NCI-H146 treated with DMSO at 0.1 percent for 48 hours (cell line): ENCODE results near the gene PELO.
A peak's percentile ranks its signal among the peaks of the same experiment; 100 is the strongest.

ENCODE experiments used
- DNase-seq: peaks from one replicate; lab custom pipeline; 2025; ENCODE audit not compliant: unreplicated experiment; lab: John Stamatoyannopoulos, UW

The PELO gene

GRCh38 chr5:52771343-52772039 is 16.2 kb upstream of the PELO start:
- no peak for DNase-seq

GRCh38 chr5:52772668-52773067 is 15.0 kb upstream of the PELO start:
- DNase-seq, result no peak

- no peak for DNase-seq
These were observed 14.4 kb upstream of the PELO start for GRCh38 chr5:52773342-52773741.

GRCh38 chr5:52774005-52774410 is 13.7 kb upstream of the PELO start:
- no peak for DNase-seq

- DNase-seq, result no peak
These were observed 11.6 kb upstream of the PELO start for GRCh38 chr5:52776116-52776515.

GRCh38 chr5:52777186-52777585 is 10.5 kb upstream of the PELO start:
- no peak for DNase-seq

- DNase-seq, result no peak
These were observed 8.9 kb upstream of the PELO start for GRCh38 chr5:52778781-52779180.

GRCh38 chr5:52779213-52779612 is 8.5 kb upstream of the PELO start:
- DNase-seq, result no peak

GRCh38 chr5:52783226-52783959 is 4.3 kb upstream of the PELO start:
- no peak for DNase-seq

GRCh38 chr5:52784737-52785136 is 3.0 kb upstream of the PELO start:
- DNase-seq, result no peak

- no peak for DNase-seq
These were observed 1.3 kb upstream of the PELO start for GRCh38 chr5:52786391-52786790.

GRCh38 chr5:52786949-52787599 is 642 bp upstream of the PELO start:
- peak; percentile 60 for DNase-seq

GRCh38 chr5:52788505-52788821 is 747 bp downstream of the PELO start:
- no peak for DNase-seq

GRCh38 chr5:52789378-52789777 is 1.7 kb downstream of the PELO start:
- DNase-seq, result no peak

GRCh38 chr5:52789851-52790250 is 2.1 kb downstream of the PELO start:
- no peak for DNase-seq

- DNase-seq, result no peak
These were observed 3.6 kb downstream of the PELO start for GRCh38 chr5:52791366-52791765.

GRCh38 chr5:52794519-52794918 is 6.8 kb downstream of the PELO start:
- DNase-seq, result no peak

GRCh38 chr5:52796031-52796430 is 8.3 kb downstream of the PELO start:
- no peak for DNase-seq

- no peak for DNase-seq
These were observed 8.9 kb downstream of the PELO start for GRCh38 chr5:52796516-52797103.

- no peak for DNase-seq
These were observed 11.2 kb downstream of the PELO start for GRCh38 chr5:52798938-52799337.

- no peak for DNase-seq
These were observed 11.8 kb downstream of the PELO start for GRCh38 chr5:52799358-52799982.
